T-cell (primary cell): ENCODE results near the gene ISLR. TPM values are rescaled to one million over a fixed set of nuclear protein-coding genes. Genes with fewer than 3 reads are reported as not detected.

Source experiments
- ATAC-seq, 4 experiments: fragments of 200-7000 bp in 3 of 4; fragments of 150-1000 bp in 1 of 4; cut with Tn5 transposase; replicated peaks in 1 of 4; 1 replicate in 3 of 4; 2 replicates in 1 of 4; pipeline ENCODE4 v1.10.0; 2021; ENCODE audit warnings: moderate library complexity in 3 of 4, mild to moderate bottlenecking in 2 of 4, moderate number of reproducible peaks in 1 of 4
- CTCF ChIA-PET, 2 donors: fragments of 300-600 bp; sonication (Branson Sonifier 250); formaldehyde crosslinking; loops; one replicate each; lab custom pipeline; 2022; ENCODE audit warnings: antibody characterized with exemption in 2 of 2; lab: Charles Lee
- POLR2A ChIA-PET, 2 donors: fragments of 300-600 bp; sonication (Branson Sonifier 250); formaldehyde crosslinking; loops; one replicate each; lab custom pipeline; 2022; ENCODE audit warnings: antibody characterized with exemption in 2 of 2; lab: Charles Lee
- DNase-seq, 35 experiments: peaks; one replicate each; pipeline versions ENCODE4 v3.0.0 to v3.0.0-alpha.2; 2013 to 2023
- H3K27ac ChIP-seq: one replicate; pipeline ENCODE4 v1.5.1; 2013; ENCODE audit warnings: low read length
- H3K27me3 ChIP-seq, 2 experiments: replicated peaks in 1 of 2; 1 replicate in 1 of 2; 2 replicates in 1 of 2; pipeline versions ENCODE4 v1.6.1 to v1.7.0; 2013; ENCODE audit warnings: low read length in 1 of 2, mixed read lengths in 1 of 2; ENCODE audit not compliant: control insufficient read depth in 2 of 2, insufficient read depth in 2 of 2; ENCODE audit errors: extremely low read depth in 1 of 2
- H3K36me3 ChIP-seq, 2 donors: 1 replicate in 1 of 2; 2 replicates in 1 of 2; pipeline versions ENCODE4 v1.6.1 to v1.7.0; 2013; ENCODE audit warnings: low read length in 1 of 2; ENCODE audit not compliant: control insufficient read depth in 2 of 2, insufficient read depth in 1 of 2; ENCODE audit errors: extremely low read depth in 1 of 2
- H3K4me1 ChIP-seq, 2 experiments: 1 replicate in 1 of 2; 2 replicates in 1 of 2; pipeline versions ENCODE4 v1.6.1 to v1.7.0; 2013; ENCODE audit warnings: low read length in 2 of 2, mixed read lengths in 1 of 2; ENCODE audit not compliant: insufficient read depth in 2 of 2, control insufficient read depth in 1 of 2; ENCODE audit errors: extremely low read depth in 1 of 2
- H3K4me3 ChIP-seq, 2 donors: 1 replicate in 1 of 2; 2 replicates in 1 of 2; pipeline versions ENCODE4 v1.5.1 to v1.7.0; 2013; ENCODE audit warnings: mild to moderate bottlenecking in 2 of 2, low read length in 1 of 2, moderate library complexity in 1 of 2; ENCODE audit not compliant: control insufficient read depth in 1 of 2; ENCODE audit errors: extremely low read depth in 1 of 2
- H3K9me3 ChIP-seq: 2 replicates; pipeline ENCODE4 v1.7.0; 2013
- H3K27ac Mint-ChIP-seq, 2 donors: one replicate each; pipeline ENCODE4 v1.8.0; 2020 to 2021; ENCODE audit warnings: mild to moderate bottlenecking in 2 of 2, mixed read lengths in 2 of 2
- H3K27me3 Mint-ChIP-seq, 2 donors: one replicate each; pipeline ENCODE4 v1.8.0; 2021 to 2022; ENCODE audit warnings: mixed read lengths in 2 of 2
- H3K36me3 Mint-ChIP-seq: one replicate; pipeline ENCODE4 v1.8.0; 2021; ENCODE audit warnings: mixed read lengths
- H3K4me1 Mint-ChIP-seq, 3 donors: one replicate each; pipeline ENCODE4 v1.8.0; 2020 to 2022; ENCODE audit warnings: mixed read lengths in 3 of 3, mild to moderate bottlenecking in 1 of 3
- H3K4me3 Mint-ChIP-seq, 3 donors: one replicate each; pipeline ENCODE4 v1.8.0; 2020 to 2022; ENCODE audit warnings: mild to moderate bottlenecking in 3 of 3, mixed read lengths in 3 of 3, moderate library complexity in 3 of 3
- H3K9me3 Mint-ChIP-seq, 3 donors: one replicate each; pipeline ENCODE4 v1.8.0; 2020 to 2022; ENCODE audit warnings: mixed read lengths in 3 of 3
- WGBS: methylation state at CpG from one replicate; pipeline ENCODE4 v1.1.5; 2013; ENCODE audit warnings: missing lambda C conversion rate; ENCODE audit not compliant: insufficient coverage; 5-methylcytosine and 5-hydroxymethylcytosine counted together
- total RNA-seq, 35 experiments: library from RNA in 6 of 35; stranded (reverse) in 6 of 35; fragments of 120-200 nt in 1 of 35; gene quantifications; one replicate each; pipeline versions ENCODE4 v1.2.1 to v1.2.4 and lab custom pipeline; 2013 to 2026

The ISLR gene
- total RNA-seq (under 1 TPM in 1 of 5 donors, not detected in 4; 0.12 TPM), total RNA-seq (lab: John Stamatoyannopoulos, UW) (0 to 0.09 (median 0) reads per million in 29 experiments)
- total RNA-seq (2013), result 0.07 TPM

- no peak within 1 kb of the TSS for H3K27ac Mint-ChIP-seq
- DNase-seq (no peak), ATAC-seq (no peak)
- no peak within 1 kb of the TSS for H3K4me3 Mint-ChIP-seq
- ChIA-PET POLR2A (interaction anchor here in 1 of 2 donors (0.5 kb wide), 1 partner anchor 202 kb away, joined by 3 read pairs; no protein-coding TSS in a partner anchor), CTCF (no interaction called here)
- Histone ChIP-seq H3K27ac (no peak within 1 kb of the TSS), H3K4me3 (no peak within 1 kb of the TSS), H3K4me1 (no peaks in the 10 kb centered on the region), H3K9me3 (no peaks in the 10 kb centered on the region), H3K27me3 (peaks cover 0 to 8% of the 10 kb centered on the region in 2 experiments), H3K36me3 (no peaks in the 10 kb centered on the region)
- no peaks in the 10 kb centered on the region for H3K9me3 Mint-ChIP-seq
- peaks cover 4 to 9% of the 10 kb centered on the region in 2 donors for H3K27me3 Mint-ChIP-seq
- H3K36me3 Mint-ChIP-seq, result no peaks in the 10 kb centered on the region
- 67% methylated on average over 11 of the region's 20 CpGs for WGBS
- no peaks in the 10 kb centered on the region for H3K4me1 Mint-ChIP-seq
Measured at GRCh38 chr15:74173380-74174218, at the start of gene ISLR. Gene ISLR (plus strand): TSS chr15:74173710. CDS start chr15:74174859, 1,149 bp downstream.

- Mint-ChIP-seq H3K4me1 (peaks cover 12 to 16% (median 13%) of the 10 kb centered on the region in 3 donors), H3K27ac (peak overlapping the region in 1 of 2 donors; percentile 49), H3K36me3 (no peaks in the 10 kb centered on the region), H3K27me3 (peaks cover 53 to 70% of the 10 kb centered on the region in 2 donors), H3K9me3 (no peaks in the 10 kb centered on the region), H3K4me3 (no peak overlapping the region)
- no peak overlapping the region for H3K4me3 ChIP-seq
- ChIA-PET CTCF (no interaction called here), POLR2A (no interaction called here)
- H3K4me1 ChIP-seq, result peaks cover 5 to 20% of the 10 kb centered on the region in 2 experiments
- WGBS, result 67% methylated on average over 3 of the region's 3 CpGs
- no peaks in the 10 kb centered on the region for H3K9me3 ChIP-seq
- DNase-seq (no peak), ATAC-seq (no peak)
- no peaks in the 10 kb centered on the region for H3K36me3 ChIP-seq
- peaks cover 4 to 77% of the 10 kb centered on the region in 2 experiments for H3K27me3 ChIP-seq
- H3K27ac ChIP-seq, result no peak overlapping the region
Measured at GRCh38 chr15:74124196-74124595, 49.3 kb upstream of the ISLR start.

- ATAC-seq (no peak), DNase-seq (no peak)
- H3K36me3 ChIP-seq, result no peaks in the 10 kb centered on the region
- H3K27ac ChIP-seq, result no peak overlapping the region
- Mint-ChIP-seq H3K27ac (no peak overlapping the region), H3K4me3 (no peak overlapping the region), H3K4me1 (peaks cover 18 to 22% (median 19%) of the 10 kb centered on the region in 3 donors), H3K9me3 (no peaks in the 10 kb centered on the region), H3K36me3 (no peaks in the 10 kb centered on the region), H3K27me3 (peaks cover 57 to 74% of the 10 kb centered on the region in 2 donors)
- H3K4me3 ChIP-seq, result no peak overlapping the region
- H3K27me3 ChIP-seq, result peaks cover 6 to 80% of the 10 kb centered on the region in 2 experiments
- no CpG with 5 or more reads among the region's 7 CpGs for WGBS
- no peaks in the 10 kb centered on the region for H3K9me3 ChIP-seq
- CTCF ChIA-PET, result no interaction called here
- POLR2A ChIA-PET, result no interaction called here
- peaks cover 5 to 26% of the 10 kb centered on the region in 2 experiments for H3K4me1 ChIP-seq
Measured at GRCh38 chr15:74124759-74125158, 48.8 kb upstream of the ISLR start.

- ATAC-seq, result peak; percentile 88 to 94 (median 90)
- H3K27ac ChIP-seq, result no peak overlapping the region
- peaks cover 18 to 84% of the 10 kb centered on the region in 2 experiments for H3K27me3 ChIP-seq
- Mint-ChIP-seq H3K4me3 (peak overlapping the region in 2 of 3 donors; percentile 34 to 57), H3K27ac (no peak overlapping the region), H3K9me3 (no peaks in the 10 kb centered on the region), H3K36me3 (no peaks in the 10 kb centered on the region), H3K4me1 (peaks cover 27 to 34% (median 30%) of the 10 kb centered on the region in 3 donors), H3K27me3 (peaks cover 64 to 82% of the 10 kb centered on the region in 2 donors)
- peak overlapping the region in 1 of 2 donors; percentile 44 for H3K4me3 ChIP-seq
- ChIA-PET POLR2A (no interaction called here), CTCF (interaction anchor here (0.6 to 1.2 kb wide), 2 partner anchors 154 to 196 kb away, joined by 3 to 6 read pairs; no protein-coding TSS in a partner anchor)
- H3K4me1 ChIP-seq, result peaks cover 4 to 32% of the 10 kb centered on the region in 2 experiments
- 10% methylated on average over 43 of the region's 44 CpGs for WGBS
- no peaks in the 10 kb centered on the region for H3K36me3 ChIP-seq
- peak; percentile 50 to 88 (median 73) for DNase-seq
- H3K9me3 ChIP-seq, result no peaks in the 10 kb centered on the region
Measured at GRCh38 chr15:74127255-74127953, 46.1 kb upstream of the ISLR start.

GRCh38 chr15:74127954-74128784 lies 45.3 kb upstream of the ISLR start:
- no peak for DNase-seq
- Mint-ChIP-seq H3K4me3 (peak overlapping the region in 2 of 3 donors; percentile 34 to 57), H3K27me3 (peaks cover 59 to 84% of the 10 kb centered on the region in 2 donors), H3K4me1 (peaks cover 21 to 35% (median 34%) of the 10 kb centered on the region in 3 donors), H3K36me3 (no peaks in the 10 kb centered on the region), H3K9me3 (no peaks in the 10 kb centered on the region), H3K27ac (no peak overlapping the region)
- H3K27ac ChIP-seq, result no peak overlapping the region
- H3K4me3 ChIP-seq, result peak overlapping the region in 1 of 2 donors; percentile 44
- 6% methylated on average over 49 of the region's 53 CpGs for WGBS
- peaks cover 18 to 84% of the 10 kb centered on the region in 2 experiments for H3K27me3 ChIP-seq
- CTCF ChIA-PET, result interaction anchor here (0.6 to 1.2 kb wide), 4 partner anchors 155 to 202 kb away, joined by 3 to 6 read pairs (median 4); no protein-coding TSS in a partner anchor
- no peaks in the 10 kb centered on the region for H3K36me3 ChIP-seq
- H3K4me1 ChIP-seq, result peaks cover 0 to 35% of the 10 kb centered on the region in 2 experiments
- POLR2A ChIA-PET, result no interaction called here
- H3K9me3 ChIP-seq, result no peaks in the 10 kb centered on the region
- peak; percentile 8 to 37 (median 21) for ATAC-seq
